ENCODE measurements around the gene TSSK2.

Gene TSSK2

GRCh38 chr22:19125011-19125410 lies 6.1 kb upstream of the TSSK2 start:
- no peak for DNase-seq (ENCODE audit: low read depth in 2 of 2)

GRCh38 chr22:19125474-19126308 lies 5.4 kb upstream of the TSSK2 start:
- DNase-seq (ENCODE audit: low read depth in 2 of 2), result no peak

- DNase-seq (ENCODE audit: low read depth in 2 of 2), result no peak
These were observed 4.5 kb upstream of the TSSK2 start for GRCh38 chr22:19126309-19127273.

- no peak for DNase-seq (ENCODE audit: low read depth in 2 of 2)
These were observed 3.6 kb upstream of the TSSK2 start for GRCh38 chr22:19127329-19128008.

- DNase-seq (ENCODE audit: low read depth in 2 of 2), result no peak
These were observed 3.1 kb upstream of the TSSK2 start for GRCh38 chr22:19128009-19128401.

GRCh38 chr22:19128946-19129727 lies 2.0 kb upstream of the TSSK2 start:
- DNase-seq (ENCODE audit: low read depth in 2 of 2), result no peak

GRCh38 chr22:19129871-19130270 lies 1.2 kb upstream of the TSSK2 start:
- DNase-seq (ENCODE audit: low read depth in 2 of 2), result no peak

GRCh38 chr22:19131685-19132015 lies 542 bp downstream of the TSSK2 start:
- DNase-seq (ENCODE audit: low read depth in 2 of 2), result no peak

- DNase-seq (ENCODE audit: low read depth in 2 of 2), result no peak
These were observed 1.0 kb downstream of the TSSK2 start for GRCh38 chr22:19132153-19132552.

- no peak for DNase-seq (ENCODE audit: low read depth in 2 of 2)
These were observed 1.7 kb downstream of the TSSK2 start for GRCh38 chr22:19132693-19133400.

GRCh38 chr22:19133561-19133960 lies 2.5 kb downstream of the TSSK2 start:
- DNase-seq (ENCODE audit: low read depth in 2 of 2), result no peak

GRCh38 chr22:19134176-19134831 lies 3.2 kb downstream of the TSSK2 start:
- DNase-seq (ENCODE audit: low read depth in 2 of 2), result no peak

- no peak for DNase-seq (ENCODE audit: low read depth in 2 of 2)
These were observed 3.8 kb downstream of the TSSK2 start for GRCh38 chr22:19134874-19135273.

- no peak for DNase-seq (ENCODE audit: low read depth in 2 of 2)
These were observed 5.8 kb downstream of the TSSK2 start for GRCh38 chr22:19136915-19137314.

- no peak for DNase-seq (ENCODE audit: low read depth in 2 of 2)
These were observed 6.5 kb downstream of the TSSK2 start for GRCh38 chr22:19137384-19138216.

GRCh38 chr22:19138217-19139000 lies 7.3 kb downstream of the TSSK2 start:
- DNase-seq (ENCODE audit: low read depth in 2 of 2), result no peak

GRCh38 chr22:19139001-19139356 lies 7.9 kb downstream of the TSSK2 start:
- DNase-seq (ENCODE audit: low read depth in 2 of 2), result no peak

GRCh38 chr22:19139974-19140373 lies 8.9 kb downstream of the TSSK2 start:
- no peak for DNase-seq (ENCODE audit: low read depth in 2 of 2)

GRCh38 chr22:19142394-19142793 lies 11.3 kb downstream of the TSSK2 start:
- DNase-seq (ENCODE audit: low read depth in 2 of 2), result no peak
